Urinary bladder (tissue), 4 donors: ENCODE results near the gene BCAR3. TPM values are rescaled to one million over a fixed set of nuclear protein-coding genes. Genes with fewer than 3 reads are reported as not detected.
"Not testable (repeated sequence)": the region's sequence is repeated elsewhere in the genome, so short reads cannot be mapped to it uniquely, and the experiment has no call there.

Source experiments
- DNase-seq: peaks from one replicate; pipeline ENCODE4 v3.0.0-alpha.2; 2015; ENCODE audit errors: extremely low spot score
- H3K27ac ChIP-seq: one replicate; pipeline ENCODE4 v1.5.1; 2013; ENCODE audit warnings: low read depth, mild to moderate bottlenecking, moderate library complexity
- H3K36me3 ChIP-seq: one replicate; pipeline ENCODE4 v1.6.1; 2013; ENCODE audit warnings: mild to moderate bottlenecking, moderate library complexity; ENCODE audit not compliant: insufficient read depth
- H3K4me1 ChIP-seq: one replicate; pipeline ENCODE4 v1.6.1; 2013; ENCODE audit warnings: mild to moderate bottlenecking, moderate library complexity; ENCODE audit not compliant: insufficient read depth
- H3K4me3 ChIP-seq: one replicate; pipeline ENCODE4 v1.5.1; 2013; ENCODE audit warnings: low read depth, low read length
- WGBS: extraction: QIAGEN DNeasy Blood & Tissue Kit; methylation state at CpG from one replicate; pipeline ENCODE4 v1.1.7; 2013; 5-methylcytosine and 5-hydroxymethylcytosine counted together
- polyA plus RNA-seq: library from polyadenylated mRNA; stranded (reverse); fragments of 200-250 nt; gene quantifications from one replicate; pipeline ENCODE4 v1.2.3, GENCODE V29; 2013
- total RNA-seq: library from RNA; depleted of rRNA; stranded (reverse); fragments of >200 nt; gene quantifications from one replicate; pipeline ENCODE4 v1.2.3, GENCODE V29; 2014
- donor health status: healthy with polysubstance abuse.
- donor health status: healthy.

BCAR3 gene
- total and polyA plus RNA-seq, 2 donors: 14.5 TPM

GRCh38 chr1:93675931-93676330 is 5.7 kb downstream of the BCAR3 start:
- Histone ChIP-seq H3K27ac (no peak overlapping the region), H3K4me3 (no peak overlapping the region), H3K36me3 (no peaks in the 10 kb centered on the region), H3K4me1 (peaks cover 4% of the 10 kb centered on the region)
- 89% methylated on average over 5 of the region's 5 CpGs for WGBS
- no peak for DNase-seq

GRCh38 chr1:93675271-93675670 is 6.4 kb downstream of the BCAR3 start:
- no peak for DNase-seq
- no peak overlapping the region for H3K4me3 ChIP-seq
- no peaks in the 10 kb centered on the region for H3K36me3 ChIP-seq
- no peak overlapping the region for H3K27ac ChIP-seq
- H3K4me1 ChIP-seq: peaks cover 4% of the 10 kb centered on the region
- WGBS: 54% methylated on average over 3 of the region's 3 CpGs

- whole genome bisulfite sequencing: 90% methylated on average over 6 of the region's 6 CpGs
- not testable (repeated sequence) for DNase-seq, H3K4me1 ChIP-seq
Observed at GRCh38 chr1:93674071-93674470, 7.6 kb downstream of the BCAR3 start.

GRCh38 chr1:93673163-93673829 is 8.3 kb downstream of the BCAR3 start:
- Histone ChIP-seq H3K4me1 (no peaks in the 10 kb centered on the region), H3K4me3 (no peak overlapping the region), H3K36me3 (no peaks in the 10 kb centered on the region), H3K27ac (no peak overlapping the region)
- 77% methylated on average over 2 of the region's 2 CpGs for WGBS
- no peak for DNase-seq

More at GRCh38 chr1:93674071-93674470, 7.6 kb downstream of the BCAR3 start:
- H3K27ac ChIP-seq, H3K4me3 ChIP-seq, H3K36me3 ChIP-seq: not testable (repeated sequence)

- no peaks in the 10 kb centered on the region for H3K4me1 ChIP-seq
- no peak for DNase-seq
- no peak overlapping the region for H3K27ac ChIP-seq
- no peak overlapping the region for H3K4me3 ChIP-seq
- H3K36me3 ChIP-seq: no peaks in the 10 kb centered on the region
- 65% methylated on average over 5 of the region's 5 CpGs for WGBS
Observed at GRCh38 chr1:93672477-93673162, 9.0 kb downstream of the BCAR3 start.

- H3K36me3 ChIP-seq: no peaks in the 10 kb centered on the region
- 14% methylated on average over 1 of the region's 1 CpG for WGBS
- H3K4me3 ChIP-seq: no peak overlapping the region
- no peak overlapping the region for H3K27ac ChIP-seq
- H3K4me1 ChIP-seq: no peaks in the 10 kb centered on the region
- no peak for DNase-seq
Observed at GRCh38 chr1:93672069-93672468, 9.6 kb downstream of the BCAR3 start.

- no peak overlapping the region for H3K27ac ChIP-seq
- no peaks in the 10 kb centered on the region for H3K4me1 ChIP-seq
- no peak for DNase-seq
- WGBS: 95% methylated on average over 11 of the region's 11 CpGs
- H3K36me3 ChIP-seq: no peaks in the 10 kb centered on the region
- no peak overlapping the region for H3K4me3 ChIP-seq
Observed at GRCh38 chr1:93671099-93671621, 10.5 kb downstream of the BCAR3 start.

GRCh38 chr1:93670141-93670540 is 11.5 kb downstream of the BCAR3 start:
- no peak for DNase-seq
- Histone ChIP-seq H3K4me3 (no peak overlapping the region), H3K4me1 (no peaks in the 10 kb centered on the region), H3K36me3 (no peaks in the 10 kb centered on the region), H3K27ac (no peak overlapping the region)
- WGBS: 85% methylated on average over 1 of the region's 1 CpG

GRCh38 chr1:93669369-93669768 is 12.3 kb downstream of the BCAR3 start:
- Histone ChIP-seq H3K27ac (no peak overlapping the region), H3K4me1 (no peaks in the 10 kb centered on the region), H3K36me3 (no peaks in the 10 kb centered on the region), H3K4me3 (no peak overlapping the region)
- 51% methylated on average over 4 of the region's 4 CpGs for WGBS
- no peak for DNase-seq

- Histone ChIP-seq H3K27ac (no peak overlapping the region), H3K36me3 (no peaks in the 10 kb centered on the region), H3K4me1 (no peaks in the 10 kb centered on the region), H3K4me3 (no peak overlapping the region)
- DNase-seq: no peak
- WGBS: 80% methylated on average over 5 of the region's 5 CpGs
Observed at GRCh38 chr1:93668951-93669350, 12.7 kb downstream of the BCAR3 start.

- Histone ChIP-seq H3K4me3 (no peak overlapping the region), H3K27ac (no peak overlapping the region), H3K36me3 (no peaks in the 10 kb centered on the region), H3K4me1 (no peaks in the 10 kb centered on the region)
- no peak for DNase-seq
- 96% methylated on average over 5 of the region's 5 CpGs for WGBS
Observed at GRCh38 chr1:93668121-93668520, 13.5 kb downstream of the BCAR3 start.

- no peaks in the 10 kb centered on the region for H3K4me1 ChIP-seq
- H3K4me3 ChIP-seq: no peak overlapping the region
- no peaks in the 10 kb centered on the region for H3K36me3 ChIP-seq
- DNase-seq: no peak
- H3K27ac ChIP-seq: no peak overlapping the region
- WGBS: 93% methylated on average over 4 of the region's 4 CpGs
Observed at GRCh38 chr1:93667642-93668041, 14.0 kb downstream of the BCAR3 start.

- Histone ChIP-seq H3K27ac (no peak overlapping the region), H3K36me3 (no peaks in the 10 kb centered on the region), H3K4me3 (no peak overlapping the region), H3K4me1 (no peaks in the 10 kb centered on the region)
- DNase-seq: no peak
- WGBS: 76% methylated on average over 14 of the region's 14 CpGs
Observed at GRCh38 chr1:93666613-93667384, 14.8 kb downstream of the BCAR3 start.

GRCh38 chr1:93665015-93665414 is 16.6 kb downstream of the BCAR3 start:
- no peak overlapping the region for H3K27ac ChIP-seq
- no peaks in the 10 kb centered on the region for H3K36me3 ChIP-seq
- H3K4me1 ChIP-seq: no peaks in the 10 kb centered on the region
- WGBS: 57% methylated on average over 3 of the region's 3 CpGs
- no peak for DNase-seq
- H3K4me3 ChIP-seq: no peak overlapping the region
